CD4-positive, alpha-beta T cell treated with Interferon gamma for 1 hour (primary cell): ENCODE measurements around the gene DTD2.
"Not testable (repeated sequence)": the region's sequence is repeated elsewhere in the genome, so short reads cannot be mapped to it uniquely, and the experiment has no call there.

Source experiments
- DNase-seq: peaks from one replicate; pipeline ENCODE4 v3.0.0-alpha.2; 2020

DTD2 gene

DNA sequence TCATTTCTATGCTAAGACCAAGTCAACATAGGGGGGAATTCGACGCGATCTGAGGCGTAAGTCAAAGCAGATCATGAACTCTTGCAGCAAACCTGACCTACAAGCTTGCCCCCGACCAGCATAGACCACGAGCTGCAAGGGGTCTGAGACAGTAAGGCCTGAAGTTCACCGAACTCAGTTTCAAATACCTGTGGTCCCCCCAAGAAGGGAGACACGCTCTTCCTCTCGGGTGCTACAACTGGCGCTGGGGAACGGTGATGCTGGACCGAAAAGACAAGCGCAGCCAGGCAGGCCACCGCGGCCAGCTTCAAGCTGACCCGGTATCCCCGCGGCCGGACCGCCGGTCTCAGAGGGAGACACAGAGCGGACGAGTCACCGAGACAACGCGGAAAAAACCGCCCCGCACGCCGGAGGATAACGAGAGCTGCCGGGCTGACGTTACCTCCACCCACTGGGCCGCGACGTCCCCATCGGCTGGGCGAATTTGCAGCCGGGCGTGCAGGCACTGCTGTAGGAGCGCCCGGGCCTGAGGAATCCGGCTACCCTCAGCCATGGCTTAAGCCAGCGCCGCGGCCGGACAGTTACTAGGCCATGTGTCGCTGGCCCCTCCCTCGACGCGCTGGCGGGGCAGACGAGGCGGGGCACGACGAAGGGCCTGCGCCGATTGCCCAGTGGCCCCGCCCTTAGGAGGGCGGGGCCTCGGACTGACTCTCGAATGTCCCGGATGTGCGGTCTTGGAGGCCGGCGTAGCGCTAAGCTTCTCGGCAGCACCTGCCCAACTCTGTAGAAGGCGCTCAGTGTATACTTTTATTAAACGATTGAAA lies at the start of gene DTD2:
Gene DTD2, minus strand, starts transcription at position 666 of the 824 bp plus-strand sequence. Its CDS starts 113 bp downstream, at position 553.
- DNase-seq, result peak; percentile 90

DNA sequence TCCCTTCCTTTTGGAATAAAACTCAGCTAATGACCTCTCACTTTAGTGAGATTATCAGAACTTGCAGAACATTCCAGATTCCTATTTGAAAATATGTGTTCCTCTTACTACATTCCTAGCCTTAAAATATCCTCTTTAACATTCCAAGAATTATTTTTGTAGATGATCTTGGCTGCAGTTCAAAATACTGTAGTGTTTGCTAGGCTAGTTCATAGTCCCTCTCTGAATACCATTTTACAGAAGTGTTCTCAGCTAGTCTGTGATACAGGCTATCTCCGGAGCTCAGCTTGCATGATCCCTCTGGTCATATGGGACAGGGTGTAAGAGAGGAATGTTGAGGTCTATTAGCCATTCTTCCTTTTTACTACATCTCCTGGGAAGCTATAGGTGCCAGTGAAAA lies 48.1 kb upstream of the DTD2 start:
- DNase-seq, result no peak

DNA sequence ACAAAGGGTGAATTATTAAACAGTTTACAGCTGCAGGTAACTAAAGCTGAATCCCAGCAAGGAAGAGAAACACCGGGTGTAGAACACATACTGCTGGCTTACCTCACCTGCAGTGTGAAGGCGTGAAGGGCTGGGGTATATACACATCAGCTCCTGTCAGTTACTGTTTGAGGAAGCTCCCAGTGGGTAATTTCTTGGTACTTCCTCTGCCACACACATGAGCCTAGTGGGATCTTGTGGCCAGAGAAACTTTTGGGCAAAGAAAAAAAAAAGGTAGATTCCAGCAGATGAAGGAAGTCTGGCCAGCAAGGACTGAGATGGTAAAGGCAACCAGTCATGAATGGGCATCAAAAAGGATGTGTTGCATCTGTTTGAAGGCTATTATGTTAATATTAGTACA lies 44.6 kb upstream of the DTD2 start:
- DNase-seq, result no peak

DNA sequence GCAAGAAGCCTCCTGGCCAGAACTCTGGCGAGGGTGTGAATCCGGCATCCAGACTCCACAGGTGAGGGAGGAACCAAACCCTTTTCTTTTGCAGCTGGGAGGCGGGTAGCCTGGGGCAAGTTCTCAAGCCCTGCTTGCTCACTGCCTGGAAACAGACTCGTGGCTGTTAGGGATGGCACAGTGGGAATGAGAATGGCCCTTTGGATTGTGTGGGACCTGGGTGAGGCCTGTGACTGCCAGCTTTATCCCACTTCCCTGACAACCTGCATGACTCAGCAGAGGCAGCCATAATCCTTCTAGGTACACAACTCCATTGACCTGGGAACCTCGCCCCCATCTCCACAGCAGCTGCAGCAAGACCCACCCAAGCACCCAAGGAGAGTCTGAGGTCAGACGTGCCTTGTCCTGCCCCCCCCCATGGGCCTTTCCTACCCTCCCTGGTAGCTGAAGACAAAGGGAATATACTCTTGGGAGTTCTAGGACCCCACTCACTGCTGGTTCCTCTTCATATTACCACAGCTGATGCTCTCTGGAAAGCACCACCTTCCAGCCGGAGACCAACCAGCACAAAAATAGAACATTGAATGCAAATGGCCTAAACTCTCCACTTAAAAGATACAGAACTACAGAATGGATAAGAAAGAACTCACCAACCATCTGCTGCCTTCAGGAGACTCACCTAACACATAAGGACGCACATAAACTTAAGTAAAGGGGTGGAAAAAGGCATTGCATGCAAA lies 35.6 kb upstream of the DTD2 start:
- no peak for DNase-seq

DNA sequence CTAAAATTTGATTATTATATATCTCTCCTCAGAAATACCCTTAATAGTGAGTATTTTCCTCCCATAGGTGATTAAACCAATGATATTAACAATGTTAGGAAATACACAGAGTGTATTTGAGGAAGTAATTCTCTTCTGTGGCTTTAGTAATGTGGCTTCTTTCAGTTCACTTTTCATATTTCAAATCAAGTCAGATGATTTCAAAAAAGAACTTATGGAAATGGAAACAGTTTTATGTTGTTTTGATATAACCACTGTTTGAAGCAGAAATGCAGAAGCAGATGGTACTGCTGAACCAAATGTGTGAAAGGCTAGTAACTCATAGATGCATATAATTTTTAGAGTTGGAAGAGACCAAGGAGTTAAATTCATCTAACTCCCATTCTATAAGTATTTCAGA lies 32.4 kb upstream of the DTD2 start:
- no peak for DNase-seq

DNA sequence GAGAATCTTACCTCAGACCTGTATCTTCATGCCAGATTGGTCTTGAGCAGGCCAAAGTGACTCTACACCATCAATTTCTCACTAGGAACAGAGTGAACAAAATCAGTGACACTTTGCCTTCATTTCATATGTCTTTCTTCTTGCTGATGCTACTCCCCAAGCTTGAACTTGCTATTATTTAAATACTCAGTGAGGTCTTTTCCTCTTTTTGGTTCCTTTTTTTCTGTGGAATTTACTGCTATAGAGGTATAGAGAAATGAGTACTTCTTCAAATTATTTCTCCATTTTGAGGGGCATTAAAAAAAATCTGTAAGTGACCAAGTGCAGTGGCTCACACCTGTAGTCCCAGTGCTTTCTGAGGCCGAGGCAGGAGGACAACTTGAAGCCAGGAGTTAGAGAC lies 30.6 kb upstream of the DTD2 start, which contains the start of gene GPR33:
Gene GPR33, minus strand, starts transcription at position 154 of the 400 bp plus-strand sequence. CDS start 4,074 bp downstream, outside the sequence.
- DNase-seq, result no peak

DNA sequence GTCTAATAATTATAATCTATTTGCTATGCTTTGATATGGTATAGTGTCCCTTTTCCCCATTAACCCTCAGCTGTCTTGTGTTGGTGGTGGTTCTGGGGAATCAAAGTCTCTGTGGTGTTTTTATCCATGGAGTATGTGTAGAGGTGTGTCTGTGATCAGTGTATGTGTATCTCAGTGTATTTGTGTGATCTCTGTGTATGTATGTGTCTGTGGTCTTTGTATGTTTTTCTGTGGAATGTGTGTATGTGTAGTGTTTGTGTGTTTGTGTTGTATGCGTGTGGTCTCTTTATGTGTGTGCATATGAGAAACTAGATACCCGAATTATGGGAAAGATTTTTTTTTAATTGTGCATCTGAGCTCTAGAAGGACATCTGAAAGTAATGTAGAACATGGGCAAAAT lies 29.5 kb upstream of the DTD2 start:
- DNase-seq, result no peak

DNA sequence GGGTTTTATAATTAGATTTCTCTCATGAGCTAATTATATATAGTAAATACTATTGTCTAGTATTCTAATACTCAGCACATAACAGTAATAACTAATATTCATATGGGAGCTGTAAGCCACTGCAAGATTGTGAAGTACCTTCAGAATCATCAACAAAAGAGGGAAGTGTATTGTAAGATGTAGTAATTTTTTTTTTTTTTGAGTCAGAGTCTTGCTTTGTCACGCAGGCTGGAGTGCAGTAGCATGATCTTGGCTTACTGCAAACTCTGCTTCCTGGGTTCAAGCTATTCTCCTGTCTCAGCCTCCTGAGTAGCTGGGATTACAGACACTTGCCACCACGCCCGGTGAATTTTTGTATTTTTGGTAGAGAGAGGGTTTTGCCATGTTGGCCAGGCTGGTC lies 27.4 kb upstream of the DTD2 start:
- DNase-seq, result peak; percentile 16

DNA sequence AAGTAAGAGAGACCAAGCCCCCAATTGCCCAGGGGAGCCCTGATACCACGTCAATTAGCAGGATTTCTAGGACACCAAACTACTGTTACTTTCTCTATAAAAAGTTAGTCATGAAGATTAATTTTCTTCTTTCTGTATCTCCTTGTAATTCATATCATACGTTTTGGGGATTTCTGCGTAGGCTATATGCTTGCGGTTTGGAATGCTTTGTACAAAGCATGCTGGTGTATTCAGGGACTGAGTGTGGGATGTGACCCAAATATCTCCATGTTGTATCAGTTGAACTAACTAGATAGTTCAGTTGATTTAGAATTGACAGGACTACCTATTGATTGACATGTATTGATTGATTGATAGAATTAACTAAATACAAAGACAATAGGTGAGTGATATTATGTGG lies 22.9 kb upstream of the DTD2 start:
- DNase-seq, result no peak

DNA sequence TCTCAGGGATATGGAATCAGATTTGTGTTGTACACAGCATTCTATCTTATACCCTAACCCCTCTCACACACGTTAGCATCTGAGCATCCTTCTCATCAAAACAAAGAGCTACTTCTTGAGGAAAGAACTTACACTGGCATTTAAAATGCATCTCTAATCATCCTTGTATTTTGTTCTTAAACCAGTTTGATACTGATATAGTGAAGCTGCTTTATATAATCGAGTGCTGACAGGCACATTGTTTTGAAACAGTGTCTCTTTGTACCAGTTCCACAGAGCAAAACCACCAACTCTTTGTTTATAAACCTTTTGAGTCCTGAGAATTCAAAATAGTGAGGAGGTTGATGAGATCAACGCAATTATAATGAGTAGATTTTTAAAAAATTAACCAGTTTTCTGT lies 21.7 kb upstream of the DTD2 start:
- no peak for DNase-seq

DNA sequence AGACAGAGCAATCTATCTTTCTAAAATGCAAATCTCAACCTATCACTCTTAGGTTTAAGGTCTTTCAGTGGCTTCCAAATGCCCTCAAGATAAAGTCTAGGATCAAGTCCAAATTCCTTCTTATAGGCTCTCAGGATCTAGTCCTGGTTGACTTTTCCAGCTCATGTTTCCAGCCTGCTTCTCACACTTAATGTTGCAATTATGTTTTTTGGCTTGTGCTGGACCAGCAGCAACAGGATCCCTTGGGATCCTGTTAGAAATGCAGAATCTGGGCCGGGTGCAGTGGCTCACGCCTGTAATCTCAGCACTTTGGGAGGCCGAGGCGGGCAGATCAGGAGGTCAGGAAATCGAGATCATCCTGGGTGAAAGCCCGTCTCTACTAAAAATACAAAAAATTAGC lies 19.9 kb upstream of the DTD2 start:
- DNase-seq, result no peak

DNA sequence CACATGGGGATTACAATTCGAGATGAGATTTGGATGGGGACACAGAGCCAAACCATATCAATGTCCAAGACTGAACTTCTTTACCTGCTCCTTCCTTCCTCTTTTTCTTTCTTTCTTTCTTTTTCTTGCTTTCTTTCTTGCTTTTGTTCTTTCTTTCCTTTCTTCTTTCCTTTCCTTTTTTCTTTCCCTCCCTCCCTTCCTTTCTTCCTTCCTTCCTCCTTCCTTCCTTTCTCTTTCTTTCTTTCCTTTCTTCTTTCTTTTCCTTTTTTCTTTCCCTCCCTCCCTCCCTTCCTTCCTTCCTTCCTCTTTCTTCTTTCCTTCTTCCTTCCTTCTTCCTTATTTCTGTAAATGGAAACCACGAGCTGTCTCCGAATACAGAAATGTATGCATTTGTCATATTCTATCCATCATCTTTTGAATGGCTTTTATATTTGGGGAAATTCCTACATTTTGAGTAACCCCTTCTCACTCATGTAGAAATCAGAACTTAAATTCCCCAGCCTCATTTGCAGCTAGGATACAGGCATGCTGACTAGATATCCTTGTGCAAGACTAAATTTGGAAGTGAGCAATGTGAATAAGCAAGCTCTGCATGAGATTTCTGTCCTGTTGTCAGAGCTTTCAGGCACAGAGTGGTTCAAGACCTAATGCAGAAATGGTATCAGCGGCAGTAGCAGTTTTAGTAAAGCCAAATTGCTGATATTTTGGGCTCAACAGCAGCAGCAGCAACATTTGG lies 19.0 kb upstream of the DTD2 start:
- no peak for DNase-seq

DNA sequence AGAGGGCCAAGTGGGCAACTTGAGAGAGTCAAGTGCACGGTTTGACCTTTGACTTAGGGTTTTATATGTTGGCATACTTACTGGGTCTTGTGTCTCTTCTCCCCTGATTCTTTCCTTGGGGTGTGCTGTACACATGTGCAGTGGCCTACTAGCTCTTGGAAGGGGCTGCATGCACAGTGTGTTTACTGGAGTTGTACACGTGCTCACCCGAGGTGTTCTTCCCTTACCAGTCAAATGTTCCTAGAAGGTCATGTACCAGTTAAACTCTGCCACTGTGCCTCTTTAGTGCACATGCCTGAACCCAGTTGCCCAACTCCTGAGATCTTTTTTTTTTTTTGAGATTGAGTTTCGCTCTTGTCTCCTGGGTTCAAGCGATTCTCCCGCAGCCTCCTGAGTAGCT lies 9.2 kb upstream of the DTD2 start:
- no peak for DNase-seq

DNA sequence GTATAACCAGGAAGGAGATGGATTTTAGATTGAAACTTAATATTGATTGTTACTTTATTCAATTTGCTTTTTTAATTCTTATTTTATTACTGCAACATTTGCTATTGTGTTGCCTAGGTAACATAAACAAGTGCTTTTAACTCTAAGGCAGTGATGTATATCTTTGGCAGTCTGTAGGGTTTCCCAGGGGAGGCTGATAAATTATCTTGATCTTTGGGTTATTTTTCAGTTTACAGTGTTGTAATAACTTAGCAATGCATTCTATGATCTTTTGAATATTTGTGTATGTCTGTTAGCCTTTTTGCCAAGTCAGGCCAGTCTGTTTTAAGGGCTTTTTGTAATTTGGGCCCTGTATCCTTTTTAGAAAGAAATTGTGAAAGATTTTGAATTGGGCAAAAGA lies 7.8 kb upstream of the DTD2 start:
- DNase-seq, result no peak

DNA sequence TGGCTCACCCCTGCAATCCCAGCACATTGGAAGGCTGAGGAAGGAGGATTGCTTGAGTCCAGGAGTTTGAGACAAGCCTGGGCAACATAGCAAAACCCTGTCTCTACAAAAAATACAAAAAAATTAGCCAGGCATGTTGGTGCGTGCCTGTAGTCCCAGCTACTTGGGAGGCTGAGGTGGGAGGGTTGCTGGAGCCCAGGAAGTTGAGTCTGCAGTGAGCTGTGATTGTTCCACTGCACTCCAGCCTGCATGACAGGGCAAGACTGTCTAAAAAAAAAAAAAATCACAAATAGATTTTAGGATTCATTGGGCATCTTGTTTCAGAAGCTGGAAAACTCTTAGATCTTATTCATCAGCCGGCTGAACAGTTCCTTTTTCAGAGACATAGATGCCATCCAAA lies 5.1 kb upstream of the DTD2 start:
- not testable (repeated sequence) for DNase-seq

DNA sequence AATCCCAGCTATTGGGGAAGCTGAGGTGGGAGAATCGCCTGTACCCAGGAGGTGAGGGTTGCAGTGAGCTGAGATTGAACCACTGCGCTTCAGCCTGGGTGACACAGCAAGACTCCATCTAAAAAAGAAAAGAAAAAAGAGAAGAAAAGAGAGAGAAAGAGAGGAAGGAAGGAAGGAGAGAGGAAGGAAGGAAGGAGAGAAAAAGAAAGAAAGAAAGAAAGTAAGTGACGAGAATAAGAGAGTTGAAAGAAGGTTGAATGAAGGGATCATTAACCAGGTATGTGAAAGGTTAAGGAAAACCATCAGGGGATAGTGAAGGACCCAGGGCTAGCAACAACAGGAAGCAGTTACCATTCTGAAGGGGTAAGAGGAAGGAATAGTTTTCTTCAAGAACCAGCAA lies 4.2 kb upstream of the DTD2 start:
- no peak for DNase-seq

DNA sequence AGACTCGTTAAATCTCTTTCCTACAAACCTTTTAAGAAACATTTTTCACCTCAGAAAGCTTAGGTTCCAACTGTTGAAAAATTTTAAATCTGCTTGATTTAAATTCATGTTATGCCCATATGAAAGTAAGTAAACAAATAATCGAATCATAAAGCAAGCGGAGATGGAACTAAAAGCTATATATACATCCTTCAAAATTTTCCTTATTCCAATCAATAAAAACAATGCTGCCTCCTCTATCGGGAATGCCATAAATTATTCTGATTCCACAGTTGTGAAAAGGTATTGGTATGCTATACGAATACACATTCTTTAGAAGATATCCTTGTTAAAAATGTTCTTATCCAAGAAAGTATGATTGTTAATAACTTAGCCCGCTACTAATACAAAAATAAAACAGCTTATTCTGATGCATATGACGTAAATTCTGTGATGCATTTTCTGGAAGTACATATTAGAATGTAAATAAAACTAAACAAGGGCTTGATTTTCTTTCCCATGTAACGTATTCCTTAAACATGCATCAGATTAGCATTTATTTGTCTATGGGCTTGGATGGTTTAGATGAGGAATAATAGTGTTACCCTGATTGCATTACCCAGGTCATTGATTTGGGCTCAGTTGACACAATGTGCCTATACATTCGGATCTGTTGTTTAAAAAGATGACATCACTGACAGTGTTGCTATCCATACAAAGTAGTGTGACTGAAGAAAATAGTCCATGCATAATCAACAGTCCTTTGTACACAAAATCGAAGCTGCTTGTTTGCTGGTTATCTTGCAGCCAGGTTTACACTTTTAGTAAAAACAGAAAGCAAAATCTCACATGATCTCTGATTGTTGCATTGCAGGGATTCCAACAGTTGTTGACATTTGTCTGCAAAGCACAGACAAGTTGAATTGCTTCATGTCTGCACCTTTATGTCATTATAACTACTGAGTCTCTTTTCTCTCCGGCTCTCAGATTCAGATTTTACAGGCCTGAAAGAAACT lies 656 bp upstream of the DTD2 start:
- no peak for DNase-seq

DNA sequence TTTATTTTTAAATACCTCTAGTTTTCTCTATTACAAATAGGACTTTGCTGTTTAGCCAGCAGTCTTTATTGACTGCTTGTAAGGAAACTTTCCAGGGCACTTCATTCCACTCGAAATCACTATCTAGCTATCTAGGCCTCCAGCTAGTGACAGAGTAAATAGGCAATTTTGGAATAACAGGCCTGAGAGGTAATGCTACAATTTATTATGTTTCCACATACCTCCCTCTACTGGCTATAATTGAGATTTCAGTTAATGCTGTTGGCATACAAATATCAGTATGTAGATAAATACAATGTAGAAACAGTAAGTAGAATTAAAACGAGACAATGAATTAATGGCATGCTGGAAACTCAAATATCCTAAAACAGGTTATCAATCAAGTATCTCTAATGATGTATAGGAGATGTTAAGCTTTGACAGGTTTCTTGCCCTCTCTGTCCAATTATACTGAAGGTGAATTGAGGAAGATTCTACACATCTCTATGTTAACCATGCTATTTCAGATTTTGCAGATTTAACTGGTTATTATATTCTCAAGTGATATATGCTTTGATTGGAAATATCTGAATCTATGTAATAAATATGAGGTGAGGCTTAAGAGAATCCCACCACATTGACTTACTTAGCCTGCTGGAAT lies 7.2 kb downstream of the DTD2 start:
- DNase-seq, result no peak

DNA sequence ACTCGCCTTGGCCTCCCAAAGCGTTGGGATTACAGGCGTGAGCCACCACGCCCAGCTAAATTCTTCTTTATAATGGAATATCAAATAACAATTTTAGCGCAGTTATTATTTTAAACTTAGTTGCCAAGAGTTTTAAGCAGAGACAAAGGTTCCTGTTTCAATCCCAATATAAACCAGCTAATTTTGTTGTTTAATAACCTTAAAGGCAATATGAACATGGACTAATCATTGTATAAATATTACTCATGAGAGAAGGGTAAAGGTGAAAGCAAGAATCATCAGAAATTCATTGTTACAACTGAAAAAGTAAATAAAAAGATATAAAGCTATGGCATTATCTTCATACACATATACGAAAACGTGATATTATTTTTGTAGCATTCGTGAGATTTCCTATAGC lies 8.2 kb downstream of the DTD2 start:
- no peak for DNase-seq

DNA sequence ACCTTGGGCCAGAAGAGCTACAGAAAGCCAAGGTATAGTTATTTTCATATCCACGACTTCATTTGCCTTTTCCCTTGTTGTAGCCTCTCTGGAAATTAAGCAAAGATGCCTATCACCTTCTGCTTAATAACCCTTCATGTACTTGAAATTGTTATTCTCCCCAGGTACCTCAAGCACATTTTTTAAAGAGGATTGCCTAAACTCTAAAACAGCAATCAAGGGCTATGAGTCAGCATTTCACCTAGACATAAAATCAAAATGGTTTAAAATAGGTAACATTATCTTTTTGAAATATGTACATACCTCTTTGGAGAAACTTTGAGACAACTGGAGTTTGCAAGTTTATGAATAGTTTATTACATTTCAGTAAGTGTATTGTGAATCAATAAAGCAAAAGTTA lies 11.6 kb downstream of the DTD2 start:
- DNase-seq, result no peak

DNA sequence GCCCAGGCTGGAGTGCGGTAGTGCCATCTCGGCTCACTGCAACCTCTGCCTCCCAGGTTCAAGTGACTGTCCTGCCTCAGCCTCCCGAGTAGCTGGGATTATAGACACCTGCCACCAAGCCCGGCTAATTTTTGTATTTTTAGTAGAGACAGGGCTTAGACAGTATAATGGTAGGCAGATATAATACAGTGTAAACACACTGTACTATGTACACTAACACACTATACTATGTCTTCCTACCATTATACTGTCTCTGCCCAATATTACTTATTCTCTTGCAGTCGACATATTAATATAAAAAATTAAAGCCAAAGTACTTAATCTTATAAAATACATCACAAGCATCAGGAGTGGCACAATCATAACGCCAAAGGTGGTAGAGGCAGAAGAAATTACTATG lies 15.0 kb downstream of the DTD2 start:
- DNase-seq, result no peak
